Measurements from ENCODE around the gene ASNSD1.

- TF ChIP-seq POLR2AphosphoS5 (IDR thresholded peaks at IDR 0.05; ENCODE audit: low read depth): no peak
- no peak for TF ChIP-seq GABPA (IDR thresholded peaks at IDR 0.05; ENCODE audit: low read depth)
These were observed 37.0 kb downstream of the ASNSD1 start for GRCh38 chr2:189698020-189698887.
